EL (cell line): Measurements from ENCODE around the gene NUP153.
"Not testable (repeated sequence)": the region's sequence is repeated elsewhere in the genome, so short reads cannot be mapped to it uniquely, and the experiment has no call there.

Experiments used
- DNase-seq: peaks from one replicate; pipeline ENCODE4 v3.0.0-alpha.2; 2016

The NUP153 gene

DNA sequence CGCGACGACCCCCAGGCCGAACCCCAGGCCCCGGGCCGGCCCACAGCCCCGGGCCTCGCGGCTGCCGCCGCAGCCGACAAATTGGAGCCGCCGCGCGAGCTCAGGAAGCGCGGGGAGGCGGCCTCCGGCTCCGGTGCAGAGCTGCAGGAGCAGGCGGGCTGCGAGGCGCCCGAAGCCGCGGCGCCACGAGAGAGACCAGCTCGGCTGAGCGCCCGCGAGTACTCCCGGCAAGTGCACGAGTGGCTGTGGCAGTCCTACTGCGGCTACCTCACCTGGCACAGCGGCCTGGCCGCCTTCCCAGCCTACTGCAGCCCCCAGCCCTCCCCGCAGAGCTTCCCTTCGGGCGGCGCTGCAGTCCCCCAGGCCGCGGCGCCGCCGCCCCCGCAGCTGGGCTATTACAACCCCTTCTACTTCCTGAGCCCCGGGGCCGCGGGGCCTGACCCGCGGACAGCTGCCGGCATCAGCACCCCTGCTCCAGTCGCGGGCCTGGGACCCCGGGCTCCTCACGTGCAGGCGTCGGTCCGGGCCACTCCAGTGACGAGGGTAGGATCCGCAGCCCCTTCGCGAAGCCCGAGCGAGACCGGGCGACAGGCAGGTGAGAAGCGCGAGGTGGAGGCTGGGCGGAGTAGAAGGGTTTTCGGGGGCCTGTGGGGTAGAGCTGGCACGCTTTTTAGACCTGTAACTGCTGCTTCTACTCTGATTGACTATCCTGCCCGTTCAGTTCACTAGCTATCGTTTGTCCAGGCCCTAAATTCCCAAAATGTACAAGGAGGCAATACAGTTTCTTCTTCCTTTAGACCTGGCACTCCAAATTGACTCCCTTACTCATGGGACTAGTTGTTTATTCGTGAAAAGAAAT, 106.0 kb downstream of the NUP153 start:
- DNase-seq: peak; percentile 55

DNA sequence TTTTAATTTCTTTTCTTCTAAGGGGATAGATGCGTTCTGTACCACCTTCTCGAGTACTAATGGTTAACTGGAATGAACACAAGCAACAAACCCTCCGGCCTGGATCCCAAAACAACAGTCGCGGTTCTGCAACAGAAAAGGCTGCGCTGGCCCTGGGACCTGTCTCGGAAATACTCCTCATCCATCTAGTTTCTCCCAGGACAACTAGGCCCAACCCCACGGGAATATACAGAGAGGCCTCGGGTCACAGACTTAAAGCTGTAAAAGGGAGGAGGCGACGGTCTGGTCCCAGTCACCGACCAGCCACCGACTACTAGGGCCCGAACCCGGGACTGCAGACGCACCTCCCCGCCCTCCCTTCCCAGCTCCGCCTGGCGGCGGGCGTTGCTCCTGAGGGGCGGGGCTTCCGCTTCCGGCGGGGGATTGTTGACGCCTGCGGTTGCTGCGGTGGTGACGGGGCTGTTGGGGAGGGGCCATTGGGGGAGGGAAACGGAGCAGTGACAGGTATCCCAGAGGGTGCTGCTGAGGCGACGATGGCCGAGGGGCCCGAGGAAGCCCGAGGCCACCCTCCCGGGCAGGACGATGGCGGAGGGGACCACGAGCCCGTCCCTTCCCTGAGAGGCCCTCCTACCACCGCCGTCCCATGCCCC, 106.7 kb downstream of the NUP153 start, which contains the start of gene FAM8A1:
Gene FAM8A1 (plus strand): TSS at position 426 of the 650 bp plus-strand sequence. CDS start 108 bp downstream, at position 534.
- peak; percentile 90 for DNase-seq

DNA sequence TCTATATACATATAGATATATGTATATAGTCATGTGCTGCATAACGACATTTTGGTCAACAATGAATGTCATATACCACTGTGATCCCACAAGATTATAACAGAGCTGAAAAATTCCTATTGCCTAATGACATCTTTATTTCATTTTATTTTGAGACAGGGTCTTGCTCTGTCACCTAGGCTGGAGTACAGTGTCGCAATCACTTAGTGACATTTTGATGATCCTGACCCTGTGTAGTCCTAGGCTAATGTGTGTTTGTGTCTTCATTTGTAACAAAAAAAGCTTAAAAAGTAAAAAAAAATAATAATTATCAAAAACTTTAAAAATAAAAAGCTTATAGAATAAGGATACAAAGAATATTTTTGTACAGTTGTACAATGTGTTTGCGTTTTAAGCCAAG, 110.6 kb downstream of the NUP153 start:
- no peak for DNase-seq

DNA sequence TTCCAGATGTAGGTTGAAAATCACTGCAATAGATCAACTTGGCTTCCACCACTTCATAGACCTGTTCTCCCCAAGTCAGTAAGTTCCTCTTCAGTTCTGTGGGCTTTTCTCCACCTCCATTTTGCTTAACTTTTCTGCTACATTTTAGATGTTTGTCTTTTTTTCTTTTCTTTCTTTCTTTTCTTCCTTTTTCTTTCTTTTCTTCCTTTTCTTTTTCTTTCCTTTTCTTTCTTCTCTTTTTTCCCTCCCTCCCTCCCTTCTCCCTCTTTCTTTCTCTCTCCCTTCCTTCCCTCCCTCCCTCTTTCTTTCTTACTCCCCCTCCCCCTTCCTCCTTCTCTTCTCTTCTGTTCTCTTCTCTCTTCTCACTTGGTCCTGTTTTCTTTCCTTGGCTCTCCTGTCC, 113.5 kb downstream of the NUP153 start:
- no peak for DNase-seq

DNA sequence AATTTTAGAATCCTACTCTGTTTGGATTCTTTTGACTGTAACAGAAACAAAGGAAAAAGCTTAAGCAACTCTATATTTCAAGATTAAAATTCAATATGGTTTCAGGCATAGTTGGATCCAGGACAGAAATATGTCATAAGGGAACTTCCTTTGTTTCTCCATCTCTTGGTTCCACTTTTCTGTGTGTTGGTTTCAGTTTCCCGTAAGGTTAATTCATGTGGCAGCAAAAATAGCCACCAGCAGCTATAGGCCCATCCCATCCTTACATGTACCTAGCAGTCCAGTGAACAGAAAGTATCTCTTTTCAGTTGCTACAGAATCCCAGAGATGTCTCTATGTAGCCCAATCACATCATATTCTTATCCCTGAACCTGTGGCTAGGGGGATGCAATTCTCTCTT, 115.4 kb downstream of the NUP153 start:
- DNase-seq: no peak

DNA sequence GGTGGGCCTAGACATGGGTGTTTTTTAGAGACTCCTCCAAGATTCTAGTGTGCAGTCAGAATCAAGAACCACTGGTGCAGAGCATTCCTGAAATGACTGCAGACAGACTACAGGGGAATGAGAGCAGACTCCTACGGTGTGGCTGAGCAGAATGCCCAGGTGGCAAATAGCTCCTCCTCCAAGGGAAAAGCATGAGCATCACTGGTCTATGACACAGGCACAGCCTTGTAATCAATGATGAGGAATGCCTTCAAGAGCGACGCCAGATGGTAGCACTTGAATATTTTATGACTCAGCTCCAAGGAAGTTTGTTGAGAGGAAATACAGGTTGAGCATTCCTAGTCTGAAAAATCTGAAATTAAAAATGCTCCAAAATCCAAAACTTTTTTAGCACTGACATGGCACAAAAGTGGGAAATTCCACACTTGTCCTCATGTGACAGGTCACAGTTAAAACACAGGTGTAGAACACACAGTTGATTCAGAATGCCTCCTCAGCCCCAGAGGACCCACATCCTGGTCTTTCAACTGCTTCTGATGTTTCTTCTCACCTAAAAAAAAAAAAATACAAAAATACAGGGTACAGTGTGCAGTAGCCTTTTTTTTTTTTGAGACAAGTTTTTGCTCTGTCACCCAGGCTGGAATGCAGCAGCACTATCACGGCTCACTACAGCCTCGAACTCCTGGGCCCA, 117.2 kb downstream of the NUP153 start:
- peak; percentile 91 for DNase-seq

DNA sequence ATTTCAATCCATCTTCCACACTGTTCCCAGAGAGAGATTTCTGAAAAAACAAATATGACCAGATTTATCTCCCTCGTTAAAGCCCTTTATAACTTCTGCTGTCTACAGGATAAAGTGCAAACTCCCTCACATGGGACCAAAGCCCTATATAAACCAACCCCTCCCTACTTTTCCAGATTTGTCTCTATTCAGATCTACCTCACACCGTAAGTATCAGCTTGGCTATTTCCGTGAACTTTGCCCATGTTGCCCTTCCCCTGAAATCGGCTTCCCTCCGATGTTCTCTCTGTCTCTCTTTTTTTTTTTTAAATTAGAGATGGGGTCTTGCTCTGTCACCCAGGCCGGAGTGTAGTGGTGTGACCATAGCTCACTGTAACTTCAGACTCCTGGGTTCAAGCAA, 118.7 kb downstream of the NUP153 start:
- DNase-seq: no peak

DNA sequence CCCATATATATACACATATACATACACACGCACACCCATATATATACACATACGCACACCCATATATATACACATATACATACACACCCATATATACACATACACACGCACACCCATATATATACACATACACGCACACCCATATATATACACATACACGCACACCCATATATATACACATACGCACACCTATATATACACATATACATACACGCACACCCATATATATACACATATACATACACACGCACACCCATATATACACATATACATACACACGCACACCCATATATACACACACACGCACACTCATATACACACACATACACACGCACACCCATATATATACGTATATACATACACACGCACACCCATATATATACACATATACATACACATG, 120.1 kb downstream of the NUP153 start:
- not testable (repeated sequence) for DNase-seq

DNA sequence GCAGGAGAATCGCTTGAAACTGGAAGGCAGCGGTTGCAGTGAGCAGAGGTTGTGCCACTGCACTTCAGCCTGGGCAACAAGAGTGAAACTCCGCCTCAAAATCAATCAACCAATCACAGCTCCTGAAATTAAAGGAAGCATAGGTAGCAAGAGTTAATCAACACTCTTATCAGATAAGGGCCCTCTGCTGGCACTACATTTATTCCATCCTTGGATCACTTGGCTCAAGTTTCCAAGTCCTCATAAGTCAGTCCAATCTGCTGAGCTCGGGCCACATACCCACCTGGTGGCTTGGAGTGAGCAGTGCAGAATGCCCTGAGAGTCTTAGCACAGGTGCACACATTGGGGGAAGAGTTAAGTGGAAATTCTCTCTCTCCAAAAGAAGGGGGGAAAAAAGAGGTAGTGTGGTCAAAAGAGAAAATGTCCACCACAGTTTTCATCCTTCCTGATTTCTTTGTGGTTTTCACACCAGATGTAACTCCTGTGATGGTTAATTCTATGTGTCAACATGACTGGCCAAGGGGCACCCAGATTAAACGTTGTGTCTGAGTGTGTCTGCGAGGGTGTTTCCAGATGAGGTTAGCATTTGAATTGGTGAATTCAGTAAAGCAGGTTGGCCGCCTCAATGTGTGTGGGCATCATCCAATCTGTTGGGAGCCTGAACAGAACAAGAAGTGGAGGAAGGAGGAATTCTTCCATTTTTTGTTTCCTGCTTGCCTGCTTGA, 120.8 kb downstream of the NUP153 start:
- peak; percentile 12 for DNase-seq

DNA sequence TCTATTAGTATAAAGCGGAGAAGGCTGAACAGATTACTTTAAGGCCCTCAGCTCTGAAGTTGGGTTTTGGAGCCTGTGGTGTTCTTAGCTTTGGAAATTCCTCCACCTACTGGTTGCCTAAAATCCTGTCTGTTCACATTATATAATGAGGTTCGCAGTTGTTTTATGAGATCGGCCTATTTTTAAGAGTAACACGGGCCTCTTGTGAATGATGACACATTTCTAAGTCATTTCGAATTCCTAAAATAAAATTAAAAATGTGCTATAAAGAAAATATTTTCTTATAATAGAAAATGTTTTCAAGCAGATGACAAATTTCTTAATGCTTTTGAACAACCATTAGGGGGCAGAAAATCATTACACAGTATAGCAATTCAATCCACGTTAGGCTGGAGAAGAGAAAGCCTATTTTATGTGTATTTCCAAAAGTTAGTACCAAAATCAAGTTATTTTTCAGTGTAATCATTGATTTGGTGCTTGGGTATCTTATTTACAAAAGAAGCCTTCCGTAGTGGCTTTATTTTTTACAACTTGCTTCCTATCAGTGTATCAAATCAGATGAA, 122.4 kb downstream of the NUP153 start:
- DNase-seq: peak; percentile 85

DNA sequence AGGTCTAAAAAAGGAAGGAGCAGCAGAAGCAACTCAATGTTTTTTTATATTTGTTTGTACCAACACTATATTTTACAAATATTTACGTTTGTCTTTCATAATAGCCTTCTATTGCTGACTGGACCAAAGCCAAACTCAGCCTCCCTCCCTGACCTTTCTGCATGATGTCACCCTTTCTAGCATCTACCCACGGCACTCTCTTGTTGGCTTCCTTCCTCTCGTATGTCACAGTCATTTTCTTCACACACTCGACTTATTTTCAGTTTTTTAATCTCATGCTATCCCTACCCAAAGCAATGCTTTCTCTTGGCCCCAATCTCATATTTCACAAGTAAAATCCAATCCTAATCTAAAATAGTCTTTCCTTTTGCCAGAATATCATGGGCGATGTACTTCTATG, 122.9 kb downstream of the NUP153 start:
- peak; percentile 68 for DNase-seq

DNA sequence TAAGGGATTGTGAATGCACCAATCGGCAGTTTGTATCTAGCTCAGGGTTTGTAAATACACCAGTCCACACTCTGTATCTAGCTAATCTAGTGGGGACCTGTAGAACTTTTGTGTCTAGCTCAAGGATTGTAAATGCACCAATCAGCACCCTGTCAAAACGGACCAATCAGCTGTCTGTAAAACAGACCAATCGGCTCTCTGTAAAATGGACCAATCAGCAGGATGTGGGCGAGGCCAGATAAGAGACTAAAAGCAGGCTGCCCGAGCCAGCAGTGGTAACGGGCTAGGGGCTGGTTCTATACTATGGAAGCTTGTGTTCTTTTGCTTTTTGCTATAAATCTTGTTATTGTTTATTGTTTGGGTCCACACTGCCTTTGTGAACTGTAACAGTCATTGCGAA, 125.4 kb downstream of the NUP153 start:
- not testable (repeated sequence) for DNase-seq

DNA sequence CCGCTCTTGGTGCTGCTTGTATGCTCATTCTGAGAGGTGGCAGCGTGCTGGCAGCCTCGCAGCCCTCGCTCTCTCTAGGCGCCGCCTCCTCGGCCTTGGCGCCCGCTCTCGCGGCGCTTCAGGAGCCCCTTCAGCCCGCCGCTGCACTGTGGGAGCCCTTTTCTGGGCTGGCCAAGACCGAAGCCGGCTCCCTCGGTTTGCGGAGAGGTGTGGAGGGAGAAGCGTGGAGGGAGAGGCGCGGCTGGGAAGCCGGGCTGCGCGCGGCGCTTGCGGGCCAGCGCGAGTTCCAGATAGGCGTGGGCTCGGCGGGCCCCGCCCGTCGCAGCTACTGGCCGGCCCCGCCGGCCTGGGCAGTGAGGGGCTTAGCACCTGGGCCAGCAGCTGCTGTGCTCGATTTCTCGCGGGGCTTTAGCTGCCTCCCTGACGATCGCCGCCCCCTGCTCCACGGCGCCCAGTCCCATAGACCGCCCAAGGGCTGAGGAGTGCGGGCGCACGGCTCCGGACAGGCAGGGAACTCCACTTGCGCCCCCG, 126.1 kb downstream of the NUP153 start:
- peak; percentile 57 for DNase-seq

DNA sequence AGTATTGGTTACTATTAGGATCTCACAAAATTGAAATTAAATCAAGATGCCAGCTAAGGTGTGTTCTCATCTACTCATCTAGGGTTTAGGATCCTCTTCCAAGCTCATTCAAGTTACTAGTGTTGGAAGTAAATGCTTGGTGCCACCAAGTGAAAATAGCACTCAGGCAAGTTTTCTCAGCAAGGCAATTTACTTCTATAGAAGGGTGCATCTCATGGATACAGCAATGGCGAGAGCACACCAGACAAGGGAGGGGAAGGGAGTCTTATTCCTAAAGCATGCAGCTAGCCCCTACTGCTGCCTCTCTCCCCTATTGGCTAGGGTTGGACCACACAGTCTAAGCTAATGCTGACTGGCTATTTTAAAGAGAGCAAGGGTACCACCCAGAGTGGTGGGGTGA, 129.7 kb downstream of the NUP153 start:
- DNase-seq: no peak

DNA sequence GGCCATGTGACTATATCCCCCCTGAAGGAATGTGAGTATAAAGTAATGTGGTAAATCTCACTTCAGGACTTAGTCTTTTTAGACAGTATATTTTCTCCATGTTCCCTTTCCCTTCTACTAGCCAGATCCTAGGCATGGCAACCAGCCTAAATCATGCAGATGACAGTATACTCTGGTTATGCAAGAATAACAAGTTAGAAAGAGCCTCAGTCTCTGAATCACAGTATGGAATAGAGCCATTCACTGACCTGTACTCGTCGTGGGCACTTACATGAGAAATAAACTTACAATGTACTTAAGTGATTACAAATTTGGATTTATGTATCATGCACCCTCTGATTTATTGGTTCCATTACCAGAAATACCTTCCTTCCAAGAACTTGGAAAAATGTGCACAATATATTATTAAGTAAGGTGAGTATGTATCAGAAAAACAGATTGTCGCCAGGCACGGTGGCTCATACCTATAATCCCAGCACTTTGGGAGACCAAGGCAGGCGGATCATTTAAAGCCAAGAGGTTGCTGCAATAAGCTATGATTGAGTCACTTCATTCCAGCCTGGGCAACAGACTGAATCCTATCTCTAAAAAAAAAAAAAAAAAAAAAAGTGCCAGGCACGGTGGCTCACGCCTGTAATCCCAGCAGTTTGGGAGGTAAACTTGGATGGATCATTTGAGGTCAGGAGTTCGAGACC, 131.7 kb downstream of the NUP153 start:
- peak; percentile 80 for DNase-seq

DNA sequence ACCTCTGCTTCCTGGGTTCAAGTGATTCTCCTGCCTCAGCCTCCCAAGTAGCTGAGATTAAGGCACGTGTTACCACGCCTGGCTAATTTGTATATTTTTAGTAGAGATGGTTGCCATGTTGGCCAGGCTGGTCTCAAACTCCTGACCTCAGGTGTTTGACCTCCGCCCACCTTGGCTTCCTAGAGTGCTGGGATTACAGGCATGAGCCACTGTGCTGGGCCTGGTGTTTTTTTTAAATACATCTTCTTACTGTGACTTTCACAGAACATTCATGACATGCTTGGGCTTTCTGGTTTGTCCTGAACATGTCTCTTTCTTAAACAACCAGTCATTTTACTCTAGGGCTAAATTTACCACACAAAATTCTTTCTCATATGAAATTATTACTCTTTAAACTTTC, 141.3 kb downstream of the NUP153 start:
- no peak for DNase-seq
